ENCODE measurements around the gene KCNN2. TPM values are rescaled to one million over a fixed set of nuclear protein-coding genes. Genes with fewer than 3 reads are reported as not detected.

KCNN2 gene
- total RNA-seq, 4 donors from 2014 or later, result 0.20 to 0.42 TPM; not detected in 2

DNA sequence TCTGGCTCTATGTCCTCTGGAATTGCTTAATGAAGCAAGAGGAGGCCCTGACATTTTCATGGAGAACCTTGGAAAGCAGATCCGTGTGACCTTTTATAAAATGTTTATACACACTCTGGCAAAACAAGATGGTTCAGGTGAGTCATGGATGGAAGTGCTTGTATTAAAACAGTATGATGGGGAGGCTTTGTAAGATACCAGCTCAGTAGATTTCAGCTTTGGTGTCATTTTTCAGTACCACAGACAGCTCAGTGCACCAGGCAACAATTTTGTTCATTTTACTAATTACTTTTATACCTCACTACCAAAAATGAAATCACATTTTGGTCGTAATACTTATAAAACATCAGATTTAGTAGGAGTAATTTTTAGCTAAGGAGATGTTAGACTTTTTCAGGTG is 5.2 kb downstream of the KCNN2 start:
- no peak for DNase-seq (ENCODE audit: low spot score in 2 of 2)
- TF ChIP-seq POLR2A (IDR thresholded peaks at IDR 0.05), result no peak
- TF ChIP-seq, protein P1, sequence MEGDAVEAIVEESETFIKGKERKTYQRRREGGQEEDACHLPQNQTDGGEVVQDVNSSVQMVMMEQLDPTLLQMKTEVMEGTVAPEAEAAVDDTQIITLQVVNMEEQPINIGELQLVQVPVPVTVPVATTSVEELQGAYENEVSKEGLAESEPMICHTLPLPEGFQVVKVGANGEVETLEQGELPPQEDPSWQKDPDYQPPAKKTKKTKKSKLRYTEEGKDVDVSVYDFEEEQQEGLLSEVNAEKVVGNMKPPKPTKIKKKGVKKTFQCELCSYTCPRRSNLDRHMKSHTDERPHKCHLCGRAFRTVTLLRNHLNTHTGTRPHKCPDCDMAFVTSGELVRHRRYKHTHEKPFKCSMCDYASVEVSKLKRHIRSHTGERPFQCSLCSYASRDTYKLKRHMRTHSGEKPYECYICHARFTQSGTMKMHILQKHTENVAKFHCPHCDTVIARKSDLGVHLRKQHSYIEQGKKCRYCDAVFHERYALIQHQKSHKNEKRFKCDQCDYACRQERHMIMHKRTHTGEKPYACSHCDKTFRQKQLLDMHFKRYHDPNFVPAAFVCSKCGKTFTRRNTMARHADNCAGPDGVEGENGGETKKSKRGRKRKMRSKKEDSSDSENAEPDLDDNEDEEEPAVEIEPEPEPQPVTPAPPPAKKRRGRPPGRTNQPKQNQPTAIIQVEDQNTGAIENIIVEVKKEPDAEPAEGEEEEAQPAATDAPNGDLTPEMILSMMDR (IDR thresholded peaks at IDR 0.05), result no peak
- no peak for TF ChIP-seq EP300 (IDR thresholded peaks at IDR 0.05)
- Histone ChIP-seq H3K27ac (no peak overlapping the region), H3K4me1 (peaks cover 0 to 19% (median 3%) of the 10 kb centered on the region in 4 donors), H3K27me3 (peaks cover 0 to 41% of the 10 kb centered on the region in 2 donors), H3K36me3 (no peaks in the 10 kb centered on the region), H3K4me3 (no peak overlapping the region), H3K9me3 (no peaks in the 10 kb centered on the region)
- 55 to 59% methylated on average over 2 of the region's 2 CpGs for WGBS, 2 donors

DNA sequence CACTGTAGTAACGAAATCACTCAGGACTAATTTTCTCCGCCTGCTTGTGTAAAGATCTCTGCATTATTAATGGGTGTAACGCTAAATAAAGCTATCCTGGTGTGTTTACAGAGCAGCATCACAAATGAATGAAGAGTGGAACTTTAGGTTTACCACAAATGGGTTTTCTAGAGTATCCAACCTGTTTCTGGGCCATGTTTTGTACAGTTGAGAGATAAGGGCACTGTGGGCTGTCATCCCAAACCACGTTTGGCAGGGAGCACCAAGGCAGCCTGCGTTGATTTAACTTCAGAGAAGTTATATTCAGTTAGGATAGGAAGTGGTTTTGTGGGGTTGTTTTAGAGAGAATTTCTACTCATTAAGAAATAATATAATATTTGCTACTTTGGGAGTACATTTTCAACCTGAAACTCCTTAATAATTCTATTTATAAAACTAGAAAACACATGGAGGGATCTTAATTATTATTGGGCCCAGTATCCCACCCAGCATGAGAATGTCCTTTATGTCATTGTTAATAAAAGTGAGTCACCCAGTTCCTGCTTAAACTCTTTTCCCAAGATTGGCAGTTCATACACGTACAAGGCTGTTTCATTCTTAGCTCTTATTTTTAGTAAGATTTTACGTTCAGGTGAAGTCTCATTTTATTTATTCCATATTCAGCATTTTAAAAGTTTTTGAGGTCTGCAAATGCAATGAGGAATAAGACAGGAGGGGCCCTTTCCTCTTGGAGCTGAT is 8.0 kb downstream of the KCNN2 start:
- Histone ChIP-seq H3K4me3 (no peak overlapping the region), H3K4me1 (no peaks in the 10 kb centered on the region), H3K27me3 (peaks cover 0 to 13% of the 10 kb centered on the region in 2 donors), H3K9me3 (no peaks in the 10 kb centered on the region), H3K36me3 (no peaks in the 10 kb centered on the region), H3K27ac (no peak overlapping the region)
- no peak for DNase-seq (ENCODE audit: low spot score in 2 of 2)
- WGBS, 2 donors, result 75 to 79% methylated on average over 7 of the region's 7 CpGs
- TF ChIP-seq EP300 (IDR thresholded peaks at IDR 0.05) (no peak), POLR2A (IDR thresholded peaks at IDR 0.05) (no peak)
- TF ChIP-seq, protein P1 (IDR thresholded peaks at IDR 0.05), result no peak

DNA sequence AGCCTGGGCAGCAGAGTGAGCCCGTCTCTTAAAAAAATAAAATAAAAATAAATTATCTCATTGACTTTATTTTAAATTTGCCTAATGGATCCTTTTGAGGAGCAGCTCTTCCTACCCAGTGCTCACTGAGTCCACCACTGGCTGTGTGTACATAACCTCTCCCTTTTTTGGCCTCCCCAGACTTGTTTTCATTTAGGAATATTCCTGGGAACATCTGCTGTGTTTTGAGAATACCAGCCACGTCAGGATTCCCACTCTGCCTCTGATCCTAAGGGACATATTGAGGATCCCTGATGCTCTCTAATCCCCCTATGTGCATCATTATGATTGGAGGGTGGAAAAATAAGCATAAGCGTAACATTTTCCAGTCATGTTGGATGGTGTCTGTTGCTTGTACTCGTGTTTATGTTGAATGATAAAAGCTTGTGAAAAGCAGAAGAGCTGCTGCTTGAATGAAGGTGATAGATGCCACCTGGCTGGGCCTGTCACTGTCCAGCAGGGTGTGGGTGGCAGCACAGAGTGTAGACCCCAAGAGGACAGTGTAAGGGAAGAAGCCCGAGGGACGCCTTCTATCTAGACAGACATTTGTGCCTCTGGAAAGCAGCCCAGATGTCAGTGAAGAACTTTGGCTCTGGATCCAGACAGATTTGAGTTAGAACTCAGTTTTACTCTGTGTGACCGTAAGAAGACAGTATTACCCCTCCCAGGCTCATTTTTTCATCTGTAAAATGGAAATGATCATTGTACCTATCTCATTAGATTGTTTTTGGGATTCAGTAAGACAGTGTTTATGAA is 15.4 kb downstream of the KCNN2 start:
- Histone ChIP-seq H3K4me1 (no peaks in the 10 kb centered on the region), H3K36me3 (no peaks in the 10 kb centered on the region), H3K9me3 (no peaks in the 10 kb centered on the region), H3K27me3 (no peaks in the 10 kb centered on the region), H3K27ac (no peak overlapping the region), H3K4me3 (no peak overlapping the region)
- WGBS, 2 donors, result 57 to 68% methylated on average over 7 of the region's 7 CpGs
- DNase-seq (ENCODE audit: low spot score in 2 of 2), result no peak
- TF ChIP-seq, protein P1 (IDR thresholded peaks at IDR 0.05), result no peak
- TF ChIP-seq POLR2A (IDR thresholded peaks at IDR 0.05), result no peak
- no peak for TF ChIP-seq EP300 (IDR thresholded peaks at IDR 0.05)

DNA sequence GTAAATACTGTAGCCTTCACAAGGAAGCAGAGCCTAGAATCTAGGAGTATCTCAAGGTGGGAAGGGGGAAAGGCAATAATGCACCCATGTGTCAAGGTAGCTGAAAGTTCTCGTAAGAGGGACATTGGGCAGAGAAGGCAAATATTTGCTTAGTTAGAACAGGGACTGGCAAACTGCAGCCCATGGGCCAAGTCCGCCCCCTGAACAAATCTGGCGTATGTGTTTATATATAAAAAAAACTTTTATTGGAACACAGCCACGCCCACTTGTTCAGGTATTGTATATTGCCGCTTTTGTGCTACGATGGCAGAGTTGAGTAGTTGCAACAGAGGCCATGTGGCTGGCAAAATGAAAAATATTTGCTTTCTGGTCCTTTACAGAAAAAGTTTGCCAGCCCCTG is 16.1 kb downstream of the KCNN2 start:
- Histone ChIP-seq H3K4me3 (no peak overlapping the region), H3K27ac (no peak overlapping the region), H3K4me1 (no peaks in the 10 kb centered on the region), H3K36me3 (no peaks in the 10 kb centered on the region), H3K9me3 (no peaks in the 10 kb centered on the region), H3K27me3 (no peaks in the 10 kb centered on the region)
- no peak for DNase-seq (ENCODE audit: low spot score in 2 of 2)
- TF ChIP-seq EP300 (IDR thresholded peaks at IDR 0.05) (no peak), POLR2A (IDR thresholded peaks at IDR 0.05) (no peak)
- TF ChIP-seq, protein P1 (IDR thresholded peaks at IDR 0.05), result no peak
- 86 to 87% methylated on average over 6 of the region's 6 CpGs for WGBS, 2 donors

DNA sequence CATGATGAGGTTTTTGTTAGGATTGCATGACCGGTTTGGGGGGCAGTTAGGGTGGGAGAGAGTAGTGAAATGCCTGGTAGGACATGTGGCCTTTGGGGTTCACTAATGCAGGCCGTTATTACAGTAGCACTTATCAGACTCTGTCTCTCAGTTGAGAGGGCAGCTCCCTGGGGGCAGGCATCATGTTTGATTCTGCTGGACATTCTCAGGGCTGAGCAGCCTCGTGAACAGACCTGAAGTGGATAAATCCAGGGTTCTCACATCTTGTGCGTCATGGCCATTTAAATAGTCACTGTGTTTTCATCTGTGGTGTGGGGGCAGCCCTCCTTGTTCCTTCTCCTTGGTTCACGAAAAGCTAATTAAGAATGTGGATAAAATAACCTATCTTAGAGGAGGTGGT is 18.9 kb downstream of the KCNN2 start:
- H3K9me3 ChIP-seq, result no peaks in the 10 kb centered on the region
- no peak overlapping the region for H3K4me3 ChIP-seq
- no peaks in the 10 kb centered on the region for H3K27me3 ChIP-seq
- H3K36me3 ChIP-seq, result no peaks in the 10 kb centered on the region
- TF ChIP-seq, protein P1 (IDR thresholded peaks at IDR 0.05), result no peak
- no peak for TF ChIP-seq POLR2A (IDR thresholded peaks at IDR 0.05)
- no peak for TF ChIP-seq EP300 (IDR thresholded peaks at IDR 0.05)
- DNase-seq (ENCODE audit: low spot score in 2 of 2), result no peak
- WGBS, 2 donors, result 69 to 71% methylated on average over 5 of the region's 5 CpGs
- no peak overlapping the region for H3K27ac ChIP-seq
- no peaks in the 10 kb centered on the region for H3K4me1 ChIP-seq

All from tibial nerve (tissue), 4 donors.